MM.1S (cell line): ENCODE measurements around the gene PCMTD2.

Experiments
- DNase-seq: peaks from one replicate; pipeline ENCODE4 v3.0.0-alpha.2; 2015
- H2AFZ ChIP-seq: fragments of 300-600 bp; sonication (generic); 2 replicates; pipeline ENCODE4 v1.6.0; 2016; ENCODE audit warnings: antibody characterized with exemption, low read length
- H3F3A ChIP-seq: fragments of 300-600 bp; sonication (generic); 2 replicates; pipeline ENCODE4 v1.6.1; 2016; ENCODE audit warnings: mild to moderate bottlenecking, antibody characterized with exemption, low read length, moderate library complexity, mixed read lengths; ENCODE audit not compliant: insufficient read depth
- H3K27ac ChIP-seq: fragments of 300-600 bp; sonication (generic); 2 replicates; pipeline ENCODE4 v1.5.1; 2016; ENCODE audit warnings: mild to moderate bottlenecking, low read length
- H3K27me3 ChIP-seq: fragments of 300-600 bp; sonication (generic); replicated peaks from 2 replicates; pipeline ENCODE4 v1.6.0; 2016; ENCODE audit warnings: low read length; ENCODE audit not compliant: insufficient read depth
- H3K36me3 ChIP-seq: fragments of 300-600 bp; sonication (generic); replicated peaks from 2 replicates; pipeline ENCODE4 v1.6.1; 2016; ENCODE audit warnings: mild to moderate bottlenecking, low read length, mixed read lengths; ENCODE audit not compliant: insufficient read depth
- H3K4me1 ChIP-seq: fragments of 300-600 bp; sonication (generic); 2 replicates; pipeline ENCODE4 v1.6.1; 2016; ENCODE audit warnings: low read length, mixed read lengths
- H3K4me2 ChIP-seq: fragments of 300-600 bp; sonication (generic); 2 replicates; pipeline ENCODE4 v1.6.0; 2016; ENCODE audit warnings: low read depth, low read length
- H3K4me3 ChIP-seq: fragments of 300-600 bp; sonication (generic); 2 replicates; pipeline ENCODE4 v1.5.1; 2016; ENCODE audit warnings: low read length, mixed read lengths
- H3K79me2 ChIP-seq: fragments of 300-600 bp; sonication (generic); 2 replicates; pipeline ENCODE4 v1.6.1; 2016; ENCODE audit warnings: mixed run types, low read length, mixed read lengths
- H3K9ac ChIP-seq: fragments of 300-600 bp; sonication (generic); 2 replicates; pipeline ENCODE4 v1.6.1; 2016; ENCODE audit warnings: low read length, mixed read lengths
- H3K9me2 ChIP-seq: fragments of 300-600 bp; sonication (generic); replicated peaks from 2 replicates; pipeline ENCODE4 v1.6.1; 2016; ENCODE audit warnings: mild to moderate bottlenecking, low read length, mixed read lengths; ENCODE audit not compliant: insufficient read depth
- H3K9me3 ChIP-seq: fragments of 300-600 bp; sonication (generic); replicated peaks from 2 replicates; pipeline ENCODE4 v1.6.1; 2016; ENCODE audit warnings: mild to moderate bottlenecking, low read length, mixed read lengths; ENCODE audit not compliant: insufficient read depth
- H4K20me1 ChIP-seq: fragments of 300-600 bp; sonication (generic); 2 replicates; pipeline ENCODE4 v1.6.1; 2016; ENCODE audit warnings: mild to moderate bottlenecking, low read length, moderate library complexity, mixed read lengths; ENCODE audit not compliant: insufficient read depth
- CTCF ChIP-seq: fragments of 300-600 bp; sonication (generic); IDR thresholded peaks from 2 replicates; pipeline ENCODE4 v1.5.1; 2016; ENCODE audit warnings: antibody characterized with exemption, low read length, mixed read lengths
- EZH2 ChIP-seq: fragments of 300-600 bp; sonication (generic); optimal IDR thresholded peaks from 2 replicates; pipeline ENCODE3; 2017; ENCODE audit warnings: low read depth, mild to moderate bottlenecking, antibody characterized with exemption, low read length, mixed read lengths
- EZH2phosphoT487 ChIP-seq: fragments of 300-600 bp; sonication (generic); IDR thresholded peaks from 2 replicates; pipeline ENCODE4 v1.6.1; 2018; ENCODE audit warnings: antibody characterized with exemption, low read length

PCMTD2 gene

GRCh38 chr20:64226686-64227580 lies 28.6 kb upstream of the PCMTD2 start:
- no peaks in the 10 kb centered on the region for H3K9me2 ChIP-seq
- no peak overlapping the region for H3K4me2 ChIP-seq
- H3K4me1 ChIP-seq: no peaks in the 10 kb centered on the region
- H3K27me3 ChIP-seq: peaks cover 99% of the 10 kb centered on the region
- no peaks in the 10 kb centered on the region for H4K20me1 ChIP-seq
- no peak for DNase-seq
- H3K36me3 ChIP-seq: no peaks in the 10 kb centered on the region
- no peak overlapping the region for H3K27ac ChIP-seq
- H3K9me3 ChIP-seq: no peaks in the 10 kb centered on the region
- no peaks in the 10 kb centered on the region for H3K79me2 ChIP-seq
- TF ChIP-seq EZH2 (no peak), EZH2phosphoT487 (peak; percentile 30; the same call in 1 of the 2 replicates), CTCF (no peak)
- H2AFZ ChIP-seq: no peak overlapping the region
- no peaks in the 10 kb centered on the region for H3F3A ChIP-seq
- H3K9ac ChIP-seq: no peak overlapping the region
- no peak overlapping the region for H3K4me3 ChIP-seq

- H3K4me3 ChIP-seq: no peak overlapping the region
- H3K79me2 ChIP-seq: no peaks in the 10 kb centered on the region
- H3K36me3 ChIP-seq: no peaks in the 10 kb centered on the region
- no peak overlapping the region for H3K27ac ChIP-seq
- no peaks in the 10 kb centered on the region for H3F3A ChIP-seq
- no peak overlapping the region for H3K9ac ChIP-seq
- no peaks in the 10 kb centered on the region for H4K20me1 ChIP-seq
- no peak for DNase-seq
- H3K4me2 ChIP-seq: no peak overlapping the region
- no peak for TF ChIP-seq CTCF
- no peak for TF ChIP-seq EZH2
- no peak for TF ChIP-seq EZH2phosphoT487
- H3K27me3 ChIP-seq: peaks cover 96% of the 10 kb centered on the region
- H2AFZ ChIP-seq: no peak overlapping the region
- no peaks in the 10 kb centered on the region for H3K4me1 ChIP-seq
- no peaks in the 10 kb centered on the region for H3K9me3 ChIP-seq
- H3K9me2 ChIP-seq: no peaks in the 10 kb centered on the region
Observed at GRCh38 chr20:64228086-64228653, 27.4 kb upstream of the PCMTD2 start.

GRCh38 chr20:64228751-64229506 lies 26.6 kb upstream of the PCMTD2 start:
- Histone ChIP-seq H3K9me3 (no peaks in the 10 kb centered on the region), H3K9ac (no peak overlapping the region), H3K27me3 (peaks cover 94% of the 10 kb centered on the region), H3K27ac (no peak overlapping the region), H3K4me2 (no peak overlapping the region), H4K20me1 (no peaks in the 10 kb centered on the region), H3K4me1 (no peaks in the 10 kb centered on the region), H3K36me3 (no peaks in the 10 kb centered on the region), H2AFZ (no peak overlapping the region), H3K9me2 (no peaks in the 10 kb centered on the region), H3K79me2 (no peaks in the 10 kb centered on the region), H3F3A (no peaks in the 10 kb centered on the region), H3K4me3 (no peak overlapping the region)
- DNase-seq: no peak
- TF ChIP-seq EZH2: no peak
- TF ChIP-seq EZH2phosphoT487: no peak
- no peak for TF ChIP-seq CTCF
